Measurements from ENCODE around the gene GTF2H4. TPM values are rescaled to one million over a fixed set of nuclear protein-coding genes. Genes with fewer than 3 reads are reported as not detected.
"Not testable (repeated sequence)": the region's sequence is repeated elsewhere in the genome, so short reads cannot be mapped to it uniquely, and the experiment has no call there.

The GTF2H4 gene
- total RNA-seq (2021): 31.3 and 43.9 TPM in 2 replicates
- percentile 56 among the genes with signal in this experiment for Bru-seq, nascent RNA
- BruChase-seq, experiment 1, labeled RNA remaining after a 2-hour chase: percentile 71 among the genes with signal in this experiment
- BruChase-seq, experiment 2, labeled RNA remaining after a 6-hour chase: percentile 87 among the genes with signal in this experiment
- long read RNA-seq, partial matches to known transcripts: 1 of 1 reads
- long read RNA-seq, other reads (novel, unspliced or antisense): 0 of 1 reads

GRCh38 chr6:30907758-30908591, at the start of gene GTF2H4:
Gene GTF2H4, plus strand, starts transcription at chr6:30908207.
- BruUV-seq (replicated peaks): no TSS peak
- no peaks in the 10 kb centered on the region for H3K9me2 ChIP-seq (ENCODE audit: insufficient read depth)
- TF ChIP-seq EZH2 (IDR thresholded peaks at IDR 0.05; ENCODE audit: low read depth) (no peak), CTCF (conservative IDR thresholded peaks at IDR 0.05) (no peak)
- H3K79me2 ChIP-seq (ENCODE audit: low read depth): peaks cover 9% of the 10 kb centered on the region
- H3K4me1 ChIP-seq (replicated peaks; ENCODE audit: insufficient read depth): peaks cover 7% of the 10 kb centered on the region
- peak within 1 kb of the TSS; percentile 43 for H3K27ac ChIP-seq
- ChIA-PET CTCF (interaction anchor here (0.6 to 1.6 kb wide), 6 partner anchors 14 to 172 kb away, joined by 3 to 7 read pairs (median 6); no protein-coding TSS in a partner anchor), POLR2A (ENCODE audit: unreplicated experiment) (interaction anchor here (0.5 to 0.8 kb wide), 8 partner anchors 25 to 414 kb away, joined by 3 to 10 read pairs (median 4); partner anchors contain the start of gene IER3)
- intact Hi-C loops (cut with micrococcal nuclease; ENCODE audit: unreplicated experiment): no loop called here
- H3K4me3 ChIP-seq: peak within 1 kb of the TSS; percentile 100
- H2AFZ ChIP-seq: peak within 1 kb of the TSS; percentile 100
- no peaks in the 10 kb centered on the region for H3K27me3 ChIP-seq (ENCODE audit: insufficient read depth, low read depth)
- H3F3A ChIP-seq (ENCODE audit: insufficient read depth, low read depth): peaks cover 32% of the 10 kb centered on the region
- H3K4me2 ChIP-seq: peak within 1 kb of the TSS; percentile 99
- peak; percentile 97 to 98 for DNase-seq
- 0 out of 2 replicates have a peak, but pooled peaks cover 3% of the 10 kb centered on the region for H3K36me3 ChIP-seq (ENCODE audit: low read depth)
- no peaks in the 10 kb centered on the region for H4K20me1 ChIP-seq (ENCODE audit: insufficient read depth)
- H3K9me3 ChIP-seq (ENCODE audit: insufficient read depth, low read depth): no peaks in the 10 kb centered on the region

GRCh38 chr6:30859726-30860125, 48.3 kb upstream of the GTF2H4 start:
- peaks cover 19% of the 10 kb centered on the region for H3K4me1 ChIP-seq (replicated peaks; ENCODE audit: insufficient read depth)
- CTCF ChIA-PET; H3K4me2 ChIP-seq; H3K36me3 ChIP-seq (ENCODE audit: low read depth); DNase-seq; H3K79me2 ChIP-seq (ENCODE audit: low read depth); H3K27ac ChIP-seq; H3K27me3 ChIP-seq (ENCODE audit: insufficient read depth, low read depth); H4K20me1 ChIP-seq (ENCODE audit: insufficient read depth); H3K9me2 ChIP-seq (ENCODE audit: insufficient read depth); intact Hi-C loops (cut with micrococcal nuclease; ENCODE audit: unreplicated experiment); BruUV-seq (replicated peaks); H3K9me3 ChIP-seq (ENCODE audit: insufficient read depth, low read depth); H3K4me3 ChIP-seq; H2AFZ ChIP-seq: not testable (repeated sequence)
- POLR2A ChIA-PET (ENCODE audit: unreplicated experiment): interaction anchor here (0.7 kb wide), 1 partner anchor 55 kb away, joined by 3 read pairs; the partner anchor contains the start of gene VARS2
- H3F3A ChIP-seq (ENCODE audit: insufficient read depth, low read depth): 0 out of 2 replicates have a peak, but pooled peaks cover 11% of the 10 kb centered on the region

- DNase-seq: no peak
- TF ChIP-seq CTCF (conservative IDR thresholded peaks at IDR 0.05) (no peak), EZH2 (IDR thresholded peaks at IDR 0.05; ENCODE audit: low read depth) (no peak)
- BruUV-seq (replicated peaks): no TSS peak
Measured at GRCh38 chr6:30861257-30862048, 46.6 kb upstream of the GTF2H4 start.

More at GRCh38 chr6:30861257-30862048, 46.6 kb upstream of the GTF2H4 start:
- Histone ChIP-seq H3K9me2 (ENCODE audit: insufficient read depth) (no peaks in the 10 kb centered on the region), H3K36me3 (ENCODE audit: low read depth) (no peaks in the 10 kb centered on the region), H3F3A (ENCODE audit: insufficient read depth, low read depth) (0 out of 2 replicates have a peak, but pooled peaks cover 11% of the 10 kb centered on the region), H2AFZ (no peak overlapping the region), H3K4me1 (replicated peaks; ENCODE audit: insufficient read depth) (peaks cover 19% of the 10 kb centered on the region), H3K9me3 (ENCODE audit: insufficient read depth, low read depth) (peaks cover 6% of the 10 kb centered on the region; the same call in 1 of the 2 replicates), H3K79me2 (ENCODE audit: low read depth) (no peaks in the 10 kb centered on the region), H3K4me3 (no peak overlapping the region), H4K20me1 (ENCODE audit: insufficient read depth) (no peaks in the 10 kb centered on the region), H3K27ac (no peak overlapping the region), H3K27me3 (ENCODE audit: insufficient read depth, low read depth) (no peaks in the 10 kb centered on the region), H3K4me2 (no peak overlapping the region)
- intact Hi-C loops (cut with micrococcal nuclease; ENCODE audit: unreplicated experiment): no loop called here
- ChIA-PET POLR2A (ENCODE audit: unreplicated experiment) (no interaction called here), CTCF (no interaction called here)

Measured in PC-9 (cell line).